Calu3 (cell line): ENCODE data around the gene RETSAT. TPM values are rescaled to one million over a fixed set of nuclear protein-coding genes. Genes with fewer than 3 reads are reported as not detected.
"Not testable (repeated sequence)": the region's sequence is repeated elsewhere in the genome, so short reads cannot be mapped to it uniquely, and the experiment has no call there.

Experiments used
- BruUV-seq: library from RNA; stranded (reverse); fragments of 400-500 nt; replicated peaks from 2 replicates; lab custom pipeline; 2021; lab: Mats Ljungman, UMichigan
- CTCF ChIA-PET: fragments of 300-600 bp; sonication (Branson Sonifier 250); formaldehyde crosslinking; loops from one replicate; lab custom pipeline; 2022; ENCODE audit warnings: antibody characterized with exemption; lab: Charles Lee
- DNase-seq: peaks from one replicate; pipeline ENCODE4 v3.0.0; 2022
- H3K27ac Mint-ChIP-seq: one replicate; pipeline ENCODE4 v1.8.0; 2022; ENCODE audit warnings: mixed read lengths; ENCODE audit not compliant: unreplicated experiment
- H3K27me3 Mint-ChIP-seq: one replicate; pipeline ENCODE4 v1.8.0; 2022; ENCODE audit warnings: mixed read lengths; ENCODE audit not compliant: unreplicated experiment
- H3K36me3 Mint-ChIP-seq: one replicate; pipeline ENCODE4 v1.8.0; 2022; ENCODE audit warnings: mild to moderate bottlenecking, moderate library complexity, mixed read lengths; ENCODE audit not compliant: insufficient read depth, unreplicated experiment
- H3K4me1 Mint-ChIP-seq: one replicate; pipeline ENCODE4 v1.8.0; 2022; ENCODE audit warnings: mild to moderate bottlenecking, low read depth, mixed read lengths; ENCODE audit not compliant: unreplicated experiment
- H3K4me3 Mint-ChIP-seq: one replicate; pipeline ENCODE4 v1.8.0; 2022; ENCODE audit warnings: mild to moderate bottlenecking, low read depth, moderate library complexity, mixed read lengths; ENCODE audit not compliant: unreplicated experiment
- H3K9me3 Mint-ChIP-seq: one replicate; pipeline ENCODE4 v1.8.0; 2022; ENCODE audit warnings: low read depth, mixed read lengths; ENCODE audit not compliant: unreplicated experiment
- intact Hi-C: fragments of 100-400 bp; cut with micrococcal nuclease; formaldehyde crosslinking; loops from one replicate; pipeline ENCODE4 v1.10.0; 2022; ENCODE audit not compliant: unreplicated experiment
- total RNA-seq: library from RNA; stranded (reverse); gene quantifications from 2 replicates; pipeline ENCODE4 v1.2.3, GENCODE V29; 2022
- TF ChIP-seq, protein P1 (sequence below): fragments of 200-600 bp; IDR thresholded peaks from one replicate; pipeline ENCODE4 v1.8.0; 2022; ENCODE audit warnings: antibody characterized with exemption; ENCODE audit not compliant: unreplicated experiment

Gene RETSAT
- total RNA-seq, 1 experiment from 2014 or later, result 40.6 TPM

- Mint-ChIP-seq H3K4me3 (no peak overlapping the region), H3K36me3 (peaks cover 14% of the 10 kb centered on the region), H3K27ac (no peak overlapping the region), H3K9me3 (no peaks in the 10 kb centered on the region), H3K4me1 (no peaks in the 10 kb centered on the region), H3K27me3 (no peaks in the 10 kb centered on the region)
- DNase-seq, result no peak
- no TSS peak for BruUV-seq
- TF ChIP-seq, protein P1, sequence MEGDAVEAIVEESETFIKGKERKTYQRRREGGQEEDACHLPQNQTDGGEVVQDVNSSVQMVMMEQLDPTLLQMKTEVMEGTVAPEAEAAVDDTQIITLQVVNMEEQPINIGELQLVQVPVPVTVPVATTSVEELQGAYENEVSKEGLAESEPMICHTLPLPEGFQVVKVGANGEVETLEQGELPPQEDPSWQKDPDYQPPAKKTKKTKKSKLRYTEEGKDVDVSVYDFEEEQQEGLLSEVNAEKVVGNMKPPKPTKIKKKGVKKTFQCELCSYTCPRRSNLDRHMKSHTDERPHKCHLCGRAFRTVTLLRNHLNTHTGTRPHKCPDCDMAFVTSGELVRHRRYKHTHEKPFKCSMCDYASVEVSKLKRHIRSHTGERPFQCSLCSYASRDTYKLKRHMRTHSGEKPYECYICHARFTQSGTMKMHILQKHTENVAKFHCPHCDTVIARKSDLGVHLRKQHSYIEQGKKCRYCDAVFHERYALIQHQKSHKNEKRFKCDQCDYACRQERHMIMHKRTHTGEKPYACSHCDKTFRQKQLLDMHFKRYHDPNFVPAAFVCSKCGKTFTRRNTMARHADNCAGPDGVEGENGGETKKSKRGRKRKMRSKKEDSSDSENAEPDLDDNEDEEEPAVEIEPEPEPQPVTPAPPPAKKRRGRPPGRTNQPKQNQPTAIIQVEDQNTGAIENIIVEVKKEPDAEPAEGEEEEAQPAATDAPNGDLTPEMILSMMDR, result no peak
- CTCF ChIA-PET, result no interaction called here
- intact Hi-C loops, result no loop called here
These were observed 31.4 kb upstream of the RETSAT start for GRCh38 chr2:85385746-85386145.

- intact Hi-C loops, result no loop called here
- Mint-ChIP-seq H3K4me3 (no peak overlapping the region), H3K27ac (no peak overlapping the region), H3K4me1 (no peaks in the 10 kb centered on the region), H3K36me3 (peaks cover 8% of the 10 kb centered on the region), H3K9me3 (no peaks in the 10 kb centered on the region), H3K27me3 (no peaks in the 10 kb centered on the region)
- DNase-seq, result no peak
- CTCF ChIA-PET, result no interaction called here
- TF ChIP-seq, protein P1, result no peak
- BruUV-seq, result no TSS peak
These were observed 29.5 kb upstream of the RETSAT start for GRCh38 chr2:85383850-85384249.

DNA sequence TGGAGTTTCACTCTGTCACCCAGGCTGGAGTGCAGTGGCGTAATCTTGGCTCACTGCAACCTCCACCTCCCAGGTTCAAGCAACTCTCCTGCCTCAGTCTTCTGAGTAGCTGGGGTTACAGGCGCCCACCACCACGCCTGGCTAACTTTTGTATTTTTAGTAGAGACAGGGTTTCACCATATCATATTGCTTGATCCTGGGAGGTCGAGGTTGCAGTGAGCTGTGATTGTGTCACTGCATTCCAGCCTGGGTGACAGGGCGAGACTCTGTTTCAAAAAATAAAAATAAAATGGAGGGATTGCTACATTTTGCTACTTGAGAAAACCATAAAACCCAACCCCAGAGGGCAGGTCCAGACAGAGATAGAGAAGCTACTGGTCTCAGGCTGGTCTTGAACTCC lies 28.8 kb upstream of the RETSAT start:
- H3K4me1 Mint-ChIP-seq, DNase-seq, H3K27me3 Mint-ChIP-seq, H3K36me3 Mint-ChIP-seq, H3K27ac Mint-ChIP-seq, intact Hi-C loops, BruUV-seq, H3K9me3 Mint-ChIP-seq, H3K4me3 Mint-ChIP-seq: not testable (repeated sequence)
- CTCF ChIA-PET, result interaction anchor here (0.6 to 0.9 kb wide), 2 partner anchors 31 to 1392 kb away, joined by 3 read pairs; no protein-coding TSS in a partner anchor

GRCh38 chr2:85380048-85380447 lies 25.7 kb upstream of the RETSAT start:
- no peaks in the 10 kb centered on the region for H3K9me3 Mint-ChIP-seq
- DNase-seq, result no peak
- H3K27ac Mint-ChIP-seq, result no peak overlapping the region
- H3K27me3 Mint-ChIP-seq, result no peaks in the 10 kb centered on the region
- CTCF ChIA-PET, result no interaction called here
- H3K36me3 Mint-ChIP-seq, result peaks cover 7% of the 10 kb centered on the region
- BruUV-seq, result no TSS peak
- TF ChIP-seq, protein P1, result no peak
- no peak overlapping the region for H3K4me3 Mint-ChIP-seq
- H3K4me1 Mint-ChIP-seq, result no peaks in the 10 kb centered on the region
- intact Hi-C loops, result no loop called here

DNA sequence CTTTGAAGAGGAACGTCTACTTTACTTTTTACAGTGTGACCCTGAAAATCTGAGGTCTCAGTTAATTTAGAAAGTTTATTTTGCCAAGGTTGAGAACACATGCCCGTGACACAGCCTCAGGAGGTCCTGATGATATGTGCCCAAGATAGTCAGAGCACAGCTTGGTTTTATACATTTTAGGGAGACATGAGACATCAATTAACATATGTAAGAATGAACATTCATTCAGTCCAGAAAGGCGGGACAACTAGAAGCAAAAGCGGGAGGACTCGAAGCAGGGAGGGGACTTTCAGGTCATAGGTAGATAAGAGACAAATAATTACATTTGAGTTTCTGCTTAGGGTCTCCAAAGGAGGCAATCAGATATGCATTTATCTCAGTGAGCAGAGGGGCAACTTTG lies 23.9 kb upstream of the RETSAT start:
- no peaks in the 10 kb centered on the region for H3K27me3 Mint-ChIP-seq
- intact Hi-C loops, result no loop called here
- CTCF ChIA-PET, result no interaction called here
- DNase-seq, result no peak
- H3K4me1 Mint-ChIP-seq, result no peaks in the 10 kb centered on the region
- H3K4me3 Mint-ChIP-seq, result no peak overlapping the region
- no peaks in the 10 kb centered on the region for H3K36me3 Mint-ChIP-seq
- H3K27ac Mint-ChIP-seq, result no peak overlapping the region
- no TSS peak for BruUV-seq
- H3K9me3 Mint-ChIP-seq, result no peaks in the 10 kb centered on the region
- TF ChIP-seq, protein P1, result no peak
